ENCODE results near the gene HYAL1. TPM values are rescaled to one million over a fixed set of nuclear protein-coding genes. Genes with fewer than 3 reads are reported as not detected.
A peak's percentile ranks its signal among the peaks of the same experiment; 100 is the strongest.

The HYAL1 gene
- total RNA-seq, 1 donor from 2014 or later, result 0.83 TPM

DNA sequence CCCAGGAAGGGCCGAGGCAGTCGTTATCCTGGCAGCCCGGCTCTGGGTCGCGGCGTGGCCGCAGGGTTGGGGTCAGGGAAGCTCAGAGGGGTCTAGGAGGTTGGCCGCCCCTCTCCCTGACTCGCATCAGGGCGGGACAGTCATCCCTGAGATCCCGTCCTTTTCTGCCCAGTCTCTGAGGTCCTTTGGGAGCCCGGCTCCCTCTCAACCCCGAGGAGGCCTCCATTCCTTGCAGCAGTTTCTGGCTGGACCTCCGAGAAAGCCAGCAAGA, 18.7 kb upstream of the HYAL1 start:
- H3K9me3 Mint-ChIP-seq (ENCODE audit: unreplicated experiment), result no peaks in the 10 kb centered on the region
- H3K27ac Mint-ChIP-seq (ENCODE audit: unreplicated experiment), result no peak overlapping the region
- no peaks in the 10 kb centered on the region for H3K27me3 Mint-ChIP-seq (ENCODE audit: unreplicated experiment)
- H3K4me3 Mint-ChIP-seq (ENCODE audit: unreplicated experiment), result no peak overlapping the region
- H3K36me3 Mint-ChIP-seq (ENCODE audit: unreplicated experiment), result no peaks in the 10 kb centered on the region
- no peak for DNase-seq (ENCODE audit: extremely low spot score, unreplicated experiment)
- no peak for TF ChIP-seq CTCF (IDR thresholded peaks at IDR 0.05)
- peaks cover 30% of the 10 kb centered on the region for H3K4me1 Mint-ChIP-seq (ENCODE audit: unreplicated experiment)

- Mint-ChIP-seq H3K4me1 (ENCODE audit: unreplicated experiment) (peaks cover 32% of the 10 kb centered on the region), H3K27ac (ENCODE audit: unreplicated experiment) (peak overlapping the region; percentile 99), H3K9me3 (ENCODE audit: unreplicated experiment) (no peaks in the 10 kb centered on the region), H3K27me3 (ENCODE audit: unreplicated experiment) (no peaks in the 10 kb centered on the region), H3K36me3 (ENCODE audit: unreplicated experiment) (peaks cover 3% of the 10 kb centered on the region), H3K4me3 (ENCODE audit: unreplicated experiment) (peak overlapping the region; percentile 82)
- peak; percentile 95 for DNase-seq (ENCODE audit: extremely low spot score, unreplicated experiment)
- peak; percentile 67 for TF ChIP-seq CTCF (IDR thresholded peaks at IDR 0.05)
Observed at GRCh38 chr3:50321336-50322114, 18.2 kb upstream of the HYAL1 start.

- Mint-ChIP-seq H3K27me3 (ENCODE audit: unreplicated experiment) (no peaks in the 10 kb centered on the region), H3K27ac (ENCODE audit: unreplicated experiment) (peak overlapping the region; percentile 60), H3K4me1 (ENCODE audit: unreplicated experiment) (peaks cover 32% of the 10 kb centered on the region), H3K9me3 (ENCODE audit: unreplicated experiment) (no peaks in the 10 kb centered on the region), H3K4me3 (ENCODE audit: unreplicated experiment) (peak overlapping the region; percentile 84), H3K36me3 (ENCODE audit: unreplicated experiment) (peaks cover 7% of the 10 kb centered on the region)
- DNase-seq (ENCODE audit: extremely low spot score, unreplicated experiment), result peak; percentile 91
- TF ChIP-seq CTCF (IDR thresholded peaks at IDR 0.05), result no peak
Observed at GRCh38 chr3:50320853-50321335, 17.5 kb upstream of the HYAL1 start.

- Mint-ChIP-seq H3K36me3 (ENCODE audit: unreplicated experiment) (peaks cover 7% of the 10 kb centered on the region), H3K4me1 (ENCODE audit: unreplicated experiment) (peaks cover 33% of the 10 kb centered on the region), H3K27ac (ENCODE audit: unreplicated experiment) (peak overlapping the region; percentile 60), H3K27me3 (ENCODE audit: unreplicated experiment) (no peaks in the 10 kb centered on the region), H3K9me3 (ENCODE audit: unreplicated experiment) (no peaks in the 10 kb centered on the region), H3K4me3 (ENCODE audit: unreplicated experiment) (peak overlapping the region; percentile 84)
- no peak for TF ChIP-seq CTCF (IDR thresholded peaks at IDR 0.05)
- no peak for DNase-seq (ENCODE audit: extremely low spot score, unreplicated experiment)
Observed at GRCh38 chr3:50319894-50320625, 16.7 kb upstream of the HYAL1 start.

DNA sequence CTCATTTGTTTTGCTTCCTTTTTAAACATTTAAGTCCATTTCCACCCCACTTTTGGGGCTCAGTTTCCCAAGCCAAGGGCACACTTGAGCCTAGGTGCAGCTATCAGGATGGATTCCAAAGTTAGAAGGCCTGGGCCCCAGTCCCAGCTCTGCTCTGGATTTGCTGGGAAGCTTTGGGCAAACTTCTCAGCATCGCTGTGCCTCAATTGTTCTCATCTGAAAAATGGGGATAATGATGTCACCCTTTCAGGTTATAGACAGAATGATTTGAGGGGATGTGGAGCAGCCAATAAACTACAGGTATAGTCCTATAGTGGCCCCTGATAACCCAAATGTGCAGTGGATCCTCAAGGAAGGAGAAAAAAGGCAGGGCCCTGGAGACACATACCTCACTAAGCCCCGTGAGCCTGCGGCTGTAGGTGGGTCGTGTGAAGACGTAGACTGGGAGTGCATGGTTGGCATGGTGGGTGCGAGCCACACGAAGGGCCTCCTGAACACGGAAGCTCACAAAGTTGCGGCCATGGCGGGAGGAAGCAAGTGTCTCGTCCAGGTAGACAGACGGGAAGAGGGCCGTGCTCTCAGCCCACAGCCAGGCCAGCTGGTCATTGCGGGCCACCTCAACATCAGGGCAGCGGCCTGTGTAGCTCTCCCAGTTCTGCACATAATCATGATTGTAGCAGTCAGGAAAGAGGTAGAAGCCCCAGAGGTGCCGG, 16.0 kb upstream of the HYAL1 start:
- H3K27me3 Mint-ChIP-seq (ENCODE audit: unreplicated experiment), result no peaks in the 10 kb centered on the region
- TF ChIP-seq CTCF (IDR thresholded peaks at IDR 0.05), result no peak
- no peak for DNase-seq (ENCODE audit: extremely low spot score, unreplicated experiment)
- H3K9me3 Mint-ChIP-seq (ENCODE audit: unreplicated experiment), result no peaks in the 10 kb centered on the region
- H3K4me1 Mint-ChIP-seq (ENCODE audit: unreplicated experiment), result peaks cover 28% of the 10 kb centered on the region
- peak overlapping the region; percentile 14 for H3K4me3 Mint-ChIP-seq (ENCODE audit: unreplicated experiment)
- H3K27ac Mint-ChIP-seq (ENCODE audit: unreplicated experiment), result peak overlapping the region; percentile 27
- H3K36me3 Mint-ChIP-seq (ENCODE audit: unreplicated experiment), result peaks cover 7% of the 10 kb centered on the region

Measured in osteocyte (in vitro differentiated cells).